ENCODE data around the gene DEPDC1.

DEPDC1 gene

GRCh38 chr1:68470388-68470970 is 26.4 kb downstream of the DEPDC1 start:
- DNase-seq = no peak

- DNase-seq = no peak
Observed at GRCh38 chr1:68464891-68465290, 32.0 kb downstream of the DEPDC1 start.

GRCh38 chr1:68460935-68461334 is 35.9 kb downstream of the DEPDC1 start:
- DNase-seq = no peak

GRCh38 chr1:68459796-68460195 is 37.1 kb downstream of the DEPDC1 start:
- no peak for DNase-seq

GRCh38 chr1:68459091-68459490 is 37.8 kb downstream of the DEPDC1 start:
- DNase-seq = no peak

- no peak for DNase-seq
Observed at GRCh38 chr1:68456202-68456601, 40.7 kb downstream of the DEPDC1 start.

GRCh38 chr1:68454534-68454933 is 42.3 kb downstream of the DEPDC1 start:
- no peak for DNase-seq

GRCh38 chr1:68453060-68453670 is 43.7 kb downstream of the DEPDC1 start:
- DNase-seq = no peak

- DNase-seq = no peak
Observed at GRCh38 chr1:68449901-68450300, 47.0 kb downstream of the DEPDC1 start, which contains the start of gene RPE65. RPE65 (minus strand) TSS chr1:68449954; CDS start chr1:68449905, 49 bp downstream.

- no peak for DNase-seq
Observed at GRCh38 chr1:68448365-68448764, 48.5 kb downstream of the DEPDC1 start.

- DNase-seq = no peak
Observed at GRCh38 chr1:68445709-68446108, 51.2 kb downstream of the DEPDC1 start.

GRCh38 chr1:68442822-68443556 is 53.9 kb downstream of the DEPDC1 start:
- DNase-seq = no peak

GRCh38 chr1:68442006-68442405 is 54.9 kb downstream of the DEPDC1 start:
- no peak for DNase-seq

GRCh38 chr1:68438310-68438709 is 58.6 kb downstream of the DEPDC1 start:
- no peak for DNase-seq

GRCh38 chr1:68433395-68433794 is 63.5 kb downstream of the DEPDC1 start:
- no peak for DNase-seq

- no peak for DNase-seq
Observed at GRCh38 chr1:68431076-68431475, 65.8 kb downstream of the DEPDC1 start.

- DNase-seq = no peak
Observed at GRCh38 chr1:68429233-68429808, 67.6 kb downstream of the DEPDC1 start.

GRCh38 chr1:68426594-68426993 is 70.3 kb downstream of the DEPDC1 start:
- no peak for DNase-seq
